ENCODE data around the gene MAPK4. TPM values are rescaled to one million over a fixed set of nuclear protein-coding genes. Genes with fewer than 3 reads are reported as not detected.

MAPK4 gene
- total and polyA plus RNA-seq, 10 of the 15 experiments (the other 5 are each of a cell fraction or from before 2014, with no cell fraction given), result 0.03 to 0.11 (median 0.06) TPM; not detected in 4

- Histone ChIP-seq H3K4me3 (no peak overlapping the region), H3K79me2 (ENCODE audit: control insufficient read depth, insufficient read depth, low read length) (no peaks in the 10 kb centered on the region), H4K20me1 (ENCODE audit: control insufficient read depth, insufficient read depth) (no peaks in the 10 kb centered on the region), H3K4me1 (ENCODE audit: control insufficient read depth, insufficient read depth, low read length) (no peaks in the 10 kb centered on the region), H3K27ac (ENCODE audit: control insufficient read depth, insufficient read depth) (no peak overlapping the region), H2AFZ (ENCODE audit: control insufficient read depth, low read depth, low read length) (no peak overlapping the region), H3K9ac (ENCODE audit: control insufficient read depth, insufficient read depth, low read length) (no peak overlapping the region), H3K27me3 (replicated peaks in 1 of 2; ENCODE audit: control insufficient read depth in 2 of 2, insufficient read depth in 2 of 2, low read length in 1 of 2) (no peaks in the 10 kb centered on the region), H3K9me3 (replicated peaks; ENCODE audit: control insufficient read depth, insufficient read depth, low read length) (no peaks in the 10 kb centered on the region; the same call in 2 of the 3 replicates), H3K4me2 (ENCODE audit: control insufficient read depth, insufficient read depth) (no peak overlapping the region), H3K36me3 (ENCODE audit: control insufficient read depth in 2 of 2, insufficient read depth in 2 of 2, low read length in 1 of 2) (no peaks in the 10 kb centered on the region)
- TF ChIP-seq SPI1 (IDR thresholded peaks at IDR 0.05; ENCODE audit: borderline replicate concordance, insufficient read depth, low read depth, low read length), result peak; percentile 72
- no peak for TF ChIP-seq NFIC (IDR thresholded peaks at IDR 0.05; ENCODE audit: low read depth, low read length)
- TF ChIP-seq ZBTB11 (CRISPR knock-in tag; IDR thresholded peaks at IDR 0.05), result no peak
- TF ChIP-seq ZNF622 (IDR thresholded peaks at IDR 0.05), result no peak
- TF ChIP-seq CEBPZ (IDR thresholded peaks at IDR 0.05; ENCODE audit: low read depth, low read length), result 0 out of 2 replicates have a peak, but pooled peaks have one; percentile 45
- peak; percentile 84; the same call in 1 of the 2 replicates for TF ChIP-seq SMARCA5 (IDR thresholded peaks at IDR 0.05)
- POLR2A ChIA-PET, result interaction anchor here (0.8 kb wide), 1 partner anchor 16 kb away, joined by 4 read pairs; no protein-coding TSS in a partner anchor
- SMC1A ChIA-PET (ENCODE audit: uncharacterized antibody, unreplicated experiment), result interaction anchor here (0.7 kb wide), 1 partner anchor 193 kb away, joined by 3 read pairs; no protein-coding TSS in a partner anchor
- DNase-seq (ENCODE audit: low read depth, low spot score) (no peak), ATAC-seq (peak; percentile 46), FAIRE-seq (no peak)
- CTCF ChIA-PET, result no interaction called here
- intact Hi-C loops (cut with micrococcal nuclease; ENCODE audit: unreplicated experiment), result no loop called here
- in situ Hi-C loops (cut with MboI), result no loop called here
- RAD21 ChIA-PET (ENCODE audit: unreplicated experiment), result no interaction called here
- BruUV-seq (replicated peaks), result no TSS peak
Measured at GRCh38 chr18:50742952-50743351, 183.1 kb downstream of the MAPK4 start.

Data from GM12878 (cell line).